ENCODE results near the gene NT5C1A.

- no peak for TF ChIP-seq EZH2 (IDR thresholded peaks at IDR 0.05; ENCODE audit: borderline replicate concordance)
- no peak for TF ChIP-seq CTCF (IDR thresholded peaks at IDR 0.05; ENCODE audit: poor library complexity)
These were observed 28.4 kb upstream of the NT5C1A start for GRCh38 chr1:39700348-39700747.

Data from hepatocyte (in vitro differentiated cells).